HG03139 (cell line): ENCODE results near the gene APLN.
A peak's percentile ranks its signal among the peaks of the same experiment; 100 is the strongest.

Source experiments
- ATAC-seq: cut with Tn5 transposase; IDR thresholded peaks from one replicate; pipeline ENCODE4 v1.9.1; 2021; ENCODE audit not compliant: unreplicated experiment

APLN gene

GRCh38 chrX:129663171-129663570 is 8.4 kb upstream of the APLN start:
- no peak for ATAC-seq

DNA sequence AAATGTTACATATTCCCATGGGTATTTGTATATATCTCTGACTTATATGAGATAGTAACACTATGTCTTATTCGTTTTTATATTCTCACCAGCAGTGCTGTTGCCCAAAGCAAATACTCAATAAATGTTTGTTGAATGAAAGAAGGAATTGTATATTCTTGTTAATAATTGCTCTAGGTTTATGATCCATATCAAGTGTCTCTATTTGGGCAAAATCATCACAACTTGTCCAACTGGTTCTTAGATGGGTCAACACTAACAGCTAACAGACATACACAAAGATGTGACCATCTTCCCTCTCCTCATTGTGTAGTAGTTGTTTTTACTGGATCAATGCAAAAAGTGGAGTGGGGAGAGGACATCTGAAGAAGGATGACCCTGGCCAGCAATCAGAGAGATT is 6.6 kb upstream of the APLN start:
- ATAC-seq: no peak

GRCh38 chrX:129659861-129660260 is 5.1 kb upstream of the APLN start:
- ATAC-seq: no peak

DNA sequence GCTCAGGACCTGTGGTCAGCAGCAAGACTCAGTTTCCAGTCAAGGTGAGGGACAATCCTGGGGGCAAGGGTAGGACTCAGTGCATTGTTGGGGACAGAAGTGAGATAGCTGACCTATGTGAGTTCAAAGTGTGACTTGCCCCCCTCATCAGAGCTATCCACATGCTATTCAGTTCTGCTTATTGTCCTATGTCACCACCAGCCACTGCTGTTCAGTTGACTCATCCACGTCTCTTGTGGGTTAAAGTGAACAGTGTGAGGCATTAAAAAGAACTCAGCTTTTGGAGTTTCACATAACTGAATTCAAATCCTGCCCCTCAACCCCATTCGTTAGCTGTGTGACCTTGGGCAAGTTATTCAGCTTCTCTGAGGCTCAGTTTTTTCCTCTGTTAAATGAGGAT is 4.4 kb upstream of the APLN start:
- ATAC-seq: no peak

GRCh38 chrX:129658429-129658828 is 3.7 kb upstream of the APLN start:
- no peak for ATAC-seq

DNA sequence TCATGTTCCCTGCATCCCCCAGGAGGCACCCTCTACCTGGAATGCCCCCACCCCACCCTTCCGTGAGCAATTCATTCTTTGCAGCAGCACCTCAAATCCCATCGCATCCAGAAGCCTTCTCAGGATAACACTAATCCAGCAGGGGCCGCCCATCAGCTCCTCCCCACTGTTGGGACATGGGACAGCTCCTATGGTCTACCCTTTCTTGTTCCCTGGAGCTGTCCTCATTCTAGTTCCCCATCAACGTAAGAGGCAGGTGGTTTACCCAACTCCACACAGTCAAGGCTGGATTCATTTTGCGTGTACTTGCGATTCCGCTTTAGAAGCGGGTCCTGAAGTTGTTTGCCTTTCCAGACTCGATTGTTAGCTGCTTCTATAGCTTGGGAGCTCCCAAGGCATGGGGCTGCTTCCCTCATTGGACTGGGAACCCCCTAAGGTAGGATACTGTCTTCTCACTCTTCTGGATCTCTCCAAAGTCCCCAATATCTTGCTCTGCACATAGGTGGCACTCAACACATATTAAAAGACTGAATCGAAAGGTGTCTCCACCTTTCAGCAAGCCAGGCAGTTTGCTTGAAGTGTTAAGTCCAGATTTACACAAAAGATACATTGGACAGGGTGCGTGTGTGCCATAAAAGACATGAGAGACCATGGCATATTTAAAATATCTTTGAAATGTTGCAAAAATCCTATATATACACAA is 942 bp upstream of the APLN start:
- no peak for ATAC-seq

DNA sequence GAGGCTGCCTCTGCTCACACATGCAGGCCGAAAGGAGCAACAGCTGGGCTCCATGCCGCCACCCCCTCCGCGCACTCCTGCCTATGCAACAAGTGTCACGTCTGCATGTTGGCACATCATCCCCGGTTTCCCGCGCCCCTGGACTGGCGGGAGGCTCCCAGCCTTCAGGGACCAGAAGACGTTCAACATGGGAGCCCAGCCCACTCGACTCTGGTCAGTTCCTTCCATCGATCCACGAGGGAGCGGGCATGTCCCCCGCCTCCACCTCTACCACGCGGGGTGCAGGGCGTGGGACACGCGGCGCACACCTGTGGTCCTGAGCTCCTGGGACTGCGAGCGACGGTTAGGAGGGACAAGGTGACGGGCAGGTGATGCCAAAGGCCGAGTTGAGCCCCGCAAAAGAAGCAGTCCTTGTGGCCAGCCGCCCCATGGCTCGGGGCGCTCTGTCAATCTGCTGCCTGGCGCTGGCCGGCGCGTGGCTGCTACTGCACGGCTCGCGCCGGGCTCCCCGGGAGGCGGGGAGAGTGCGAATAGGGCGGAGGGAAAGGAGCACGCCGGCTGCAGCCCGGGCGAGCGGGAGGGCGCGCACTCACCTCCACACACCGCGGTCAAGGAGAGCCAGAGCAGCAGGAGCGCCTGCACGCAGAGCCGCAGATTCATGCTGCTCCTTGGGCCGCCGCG is 645 bp downstream of the APLN start:
- ATAC-seq: peak; percentile 53

GRCh38 chrX:129653181-129653970 is 1.4 kb downstream of the APLN start:
- no peak for ATAC-seq

DNA sequence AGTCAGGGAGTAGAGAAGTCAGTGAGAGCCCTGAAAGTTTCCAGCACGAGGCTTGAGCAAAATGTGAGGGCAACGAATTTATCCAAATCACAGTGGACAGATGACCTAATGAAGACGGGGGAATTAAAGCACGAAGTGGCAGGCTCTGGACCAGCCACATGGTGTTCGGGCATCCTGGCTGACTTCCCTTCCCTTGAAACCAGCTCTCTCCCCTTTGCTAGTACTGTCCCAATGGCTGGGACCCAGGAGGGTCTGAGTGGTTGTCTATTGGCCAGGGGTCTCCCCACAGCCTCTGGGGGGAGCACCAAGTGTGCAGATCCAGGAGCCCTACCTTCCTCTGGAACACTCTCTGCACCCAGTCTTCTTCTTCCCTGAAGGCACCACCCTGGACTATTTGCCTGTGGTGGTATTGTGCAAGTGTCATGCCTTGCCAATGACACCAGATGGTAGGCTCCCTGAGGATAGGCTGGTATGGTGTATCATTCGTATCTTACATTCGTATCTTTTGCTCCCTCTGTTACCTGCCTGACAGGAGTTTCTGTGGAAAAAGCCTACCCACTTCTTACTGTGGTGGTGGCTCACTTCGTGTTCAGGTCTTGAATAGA is 2.1 kb downstream of the APLN start:
- no peak for ATAC-seq

DNA sequence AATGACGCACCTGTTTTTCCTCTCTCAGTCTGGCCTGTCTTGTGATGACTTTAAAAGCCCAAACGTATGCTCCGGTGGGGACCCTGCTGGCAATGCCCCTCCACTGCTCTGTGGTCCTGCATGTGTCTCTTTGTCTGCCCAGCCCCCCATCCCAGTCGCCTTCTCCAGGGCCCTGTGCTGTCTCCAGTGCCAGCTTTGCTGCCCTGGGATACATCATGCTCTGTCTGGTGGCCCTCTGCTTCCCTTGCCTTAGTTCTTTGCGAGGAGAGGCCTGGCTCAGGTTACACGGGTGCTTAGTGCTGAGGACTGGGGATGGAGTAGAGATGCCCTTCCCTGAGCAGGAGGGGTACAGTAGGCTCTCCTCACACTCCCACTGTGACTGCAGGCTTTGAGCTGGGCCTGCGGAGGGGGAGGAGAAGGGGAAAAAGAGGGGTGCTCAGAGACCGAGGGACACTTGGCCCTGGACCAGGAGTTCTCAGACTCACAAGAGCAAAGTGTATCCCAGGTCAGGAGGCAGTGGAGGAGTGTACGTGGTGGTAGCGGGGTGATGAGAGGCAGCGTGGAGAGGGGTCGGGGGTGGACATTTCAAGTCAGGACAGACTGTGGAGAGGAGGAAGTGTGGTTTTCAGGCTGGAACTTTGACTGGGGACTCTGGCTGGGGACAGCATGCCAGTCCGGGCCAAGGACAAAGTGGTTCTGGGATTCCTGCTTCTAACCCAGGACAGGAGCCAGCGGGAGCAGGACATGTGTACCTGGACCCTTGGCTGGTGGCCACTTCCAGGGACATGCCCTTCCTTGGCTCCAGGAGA is 2.8 kb downstream of the APLN start:
- no peak for ATAC-seq

- no peak for ATAC-seq
Observed at GRCh38 chrX:129650821-129651510, 3.8 kb downstream of the APLN start.

DNA sequence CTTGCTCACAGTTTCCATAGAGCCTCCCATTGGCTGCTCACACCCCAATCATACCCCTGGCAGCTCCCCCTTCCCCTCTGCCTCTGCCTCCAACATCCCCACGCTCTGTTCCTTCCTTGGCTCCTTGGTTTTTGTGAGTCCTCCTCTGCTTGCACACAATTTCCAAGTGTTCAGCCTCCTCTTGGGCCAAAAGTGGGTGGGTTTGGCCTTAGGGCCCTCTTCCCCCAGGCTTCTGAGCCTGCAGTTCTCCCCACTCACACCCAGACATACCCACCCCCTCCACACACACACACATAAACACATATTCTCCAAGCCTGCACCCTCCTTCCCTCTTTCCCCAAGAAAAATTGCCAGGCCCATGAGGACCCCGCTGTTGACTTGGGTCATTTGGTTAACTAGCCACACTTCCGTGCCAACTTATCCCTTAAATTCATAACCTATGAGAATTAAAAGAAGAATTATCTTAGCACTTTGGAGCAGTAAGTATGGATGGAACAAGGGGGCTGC is 4.5 kb downstream of the APLN start:
- no peak for ATAC-seq

- ATAC-seq: no peak
Observed at GRCh38 chrX:129649268-129650182, 5.2 kb downstream of the APLN start.

- ATAC-seq: no peak
Observed at GRCh38 chrX:129648514-129649267, 6.1 kb downstream of the APLN start.

DNA sequence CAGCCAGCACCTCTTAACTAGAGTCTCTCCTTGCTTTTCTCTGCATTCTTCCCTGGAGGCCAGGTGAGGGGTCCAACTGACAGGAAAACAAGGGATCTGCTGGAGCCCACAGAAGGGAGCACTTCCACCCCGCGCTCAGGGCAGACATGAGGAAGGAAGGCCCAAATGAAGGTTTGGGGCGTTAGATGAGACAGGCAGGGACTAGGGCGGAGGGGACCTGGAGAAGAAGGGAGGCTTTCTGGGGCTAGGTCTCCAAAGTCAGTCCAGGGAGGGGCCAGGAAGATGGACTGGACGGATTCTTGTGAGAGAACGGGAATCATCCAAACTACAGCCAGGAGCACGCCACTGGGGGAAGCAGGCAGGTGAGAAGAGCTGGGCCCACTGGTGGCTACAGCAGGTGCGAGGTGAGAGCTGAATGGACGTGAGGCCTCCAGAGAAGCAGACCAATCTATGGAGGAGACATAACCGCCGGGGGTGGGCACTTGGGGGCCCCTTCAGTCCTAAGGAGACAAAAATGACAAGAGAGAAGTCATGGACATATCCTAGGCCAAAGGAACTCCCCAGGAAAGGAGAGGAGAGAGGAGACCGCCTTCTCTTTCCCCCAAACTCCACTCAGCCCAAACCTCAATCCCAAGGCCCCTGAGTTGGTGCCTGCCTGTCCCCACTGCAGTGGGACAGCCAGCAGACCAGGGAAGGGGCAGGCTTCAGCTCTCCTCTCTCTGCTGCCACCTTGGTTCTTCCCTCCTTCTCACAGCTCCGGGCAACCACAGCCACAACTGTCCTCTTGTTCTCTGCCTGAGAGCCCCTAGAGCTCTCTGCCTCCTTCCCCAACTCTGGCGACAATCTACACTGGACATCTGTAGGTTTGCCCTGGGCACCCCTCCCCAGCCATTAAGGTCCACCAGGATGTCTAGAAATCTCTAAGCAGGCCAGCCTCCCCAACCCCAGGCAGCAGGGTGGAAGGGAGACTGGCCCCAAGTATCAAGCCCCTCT is 7.0 kb downstream of the APLN start:
- no peak for ATAC-seq

GRCh38 chrX:129646566-129647417 is 8.0 kb downstream of the APLN start:
- no peak for ATAC-seq
